BJ (cell line): Measurements from ENCODE around the gene CYB5RL. TPM values are rescaled to one million over a fixed set of nuclear protein-coding genes. Genes with fewer than 3 reads are reported as not detected.

ENCODE experiments used
- CTCF ChIA-PET: fragments of 350-600 bp; formaldehyde crosslinking; extraction: SDS; loops from one replicate; lab custom pipeline; 2021; ENCODE audit warnings: antibody characterized with exemption, inconsistent platforms; lab: Yijun Ruan, JAX
- POLR2A ChIA-PET: fragments of 300-600 bp; sonication (Branson Sonifier 250); formaldehyde crosslinking; extraction: SDS; loops from one replicate; lab custom pipeline; 2021; ENCODE audit warnings: antibody characterized with exemption; lab: Charles Lee
- DNase-seq: peaks from one replicate; pipeline ENCODE4 v3.0.0-alpha.2; 2011; ENCODE audit warnings: low read depth
- H3K27me3 ChIP-seq: 2 replicates; pipeline ENCODE4 v1.6.0; 2011; ENCODE audit warnings: low read length; ENCODE audit not compliant: control insufficient read depth, insufficient read depth
- H3K36me3 ChIP-seq: 2 replicates; pipeline ENCODE4 v1.5.1; 2011; ENCODE audit warnings: low read length; ENCODE audit not compliant: control insufficient read depth, insufficient read depth
- H3K4me3 ChIP-seq: 2 replicates; pipeline ENCODE4 v1.5.1; 2011; ENCODE audit warnings: low read depth, mild to moderate bottlenecking, control low read depth, low read length
- CTCF ChIP-seq: IDR thresholded peaks from 2 replicates; pipeline ENCODE4 v1.5.1; 2011; ENCODE audit warnings: low read depth, mild to moderate bottlenecking, control low read depth, inconsistent platforms, low read length, moderate library complexity; ENCODE audit not compliant: insufficient read depth
- polyA plus RNA-seq: library from polyadenylated mRNA; depleted of rRNA; stranded (reverse); fragments of >200 nt; gene quantifications from 2 replicates; pipeline ENCODE4 v1.2.3, GENCODE V29; 2011

Gene CYB5RL
- polyA plus RNA-seq, 1 experiment, result 4.0 TPM

GRCh38 chr1:54245501-54245900, 45.7 kb upstream of the CYB5RL start:
- Histone ChIP-seq H3K4me3 (no peak overlapping the region), H3K36me3 (peaks cover 19% of the 10 kb centered on the region), H3K27me3 (no peaks in the 10 kb centered on the region)
- no peak for DNase-seq
- POLR2A ChIA-PET, result no interaction called here
- CTCF ChIA-PET, result no interaction called here
- no peak for TF ChIP-seq CTCF

GRCh38 chr1:54244655-54245054, 44.8 kb upstream of the CYB5RL start:
- no peak for DNase-seq
- ChIA-PET POLR2A (no interaction called here), CTCF (interaction anchor here (1.1 kb wide), 1 partner anchor 15 kb away, joined by 4 read pairs; no protein-coding TSS in a partner anchor)
- Histone ChIP-seq H3K27me3 (no peaks in the 10 kb centered on the region), H3K36me3 (peaks cover 20% of the 10 kb centered on the region), H3K4me3 (no peak overlapping the region)
- TF ChIP-seq CTCF, result no peak

GRCh38 chr1:54243022-54243421, 43.2 kb upstream of the CYB5RL start:
- no peak for DNase-seq
- CTCF ChIA-PET, result interaction anchor here (0.8 kb wide), 1 partner anchor 66 kb away, joined by 3 read pairs; no protein-coding TSS in a partner anchor
- no peaks in the 10 kb centered on the region for H3K27me3 ChIP-seq
- POLR2A ChIA-PET, result no interaction called here
- no peak for TF ChIP-seq CTCF
- H3K36me3 ChIP-seq, result peaks cover 25% of the 10 kb centered on the region
- H3K4me3 ChIP-seq, result no peak overlapping the region

- no peaks in the 10 kb centered on the region for H3K27me3 ChIP-seq
- POLR2A ChIA-PET, result no interaction called here
- peaks cover 30% of the 10 kb centered on the region for H3K36me3 ChIP-seq
- no peak overlapping the region for H3K4me3 ChIP-seq
- no peak for DNase-seq
- CTCF ChIA-PET, result interaction anchor here (1.0 kb wide), 1 partner anchor 110 kb away, joined by 3 read pairs; no protein-coding TSS in a partner anchor
- TF ChIP-seq CTCF, result no peak
Observed at GRCh38 chr1:54241364-54241763, 41.5 kb upstream of the CYB5RL start.

GRCh38 chr1:54240741-54241335, 41.0 kb upstream of the CYB5RL start:
- no peaks in the 10 kb centered on the region for H3K27me3 ChIP-seq
- no peak overlapping the region for H3K4me3 ChIP-seq
- CTCF ChIA-PET, result no interaction called here
- POLR2A ChIA-PET, result no interaction called here
- no peak for TF ChIP-seq CTCF
- peaks cover 26% of the 10 kb centered on the region for H3K36me3 ChIP-seq
- no peak for DNase-seq
